ENCODE data around the gene LRRC74B. TPM values are rescaled to one million over a fixed set of nuclear protein-coding genes. Genes with fewer than 3 reads are reported as not detected.
A peak's percentile ranks its signal among the peaks of the same experiment; 100 is the strongest.

Gene LRRC74B
- total RNA-seq, 1 donor from 2014 or later, result not detected

DNA sequence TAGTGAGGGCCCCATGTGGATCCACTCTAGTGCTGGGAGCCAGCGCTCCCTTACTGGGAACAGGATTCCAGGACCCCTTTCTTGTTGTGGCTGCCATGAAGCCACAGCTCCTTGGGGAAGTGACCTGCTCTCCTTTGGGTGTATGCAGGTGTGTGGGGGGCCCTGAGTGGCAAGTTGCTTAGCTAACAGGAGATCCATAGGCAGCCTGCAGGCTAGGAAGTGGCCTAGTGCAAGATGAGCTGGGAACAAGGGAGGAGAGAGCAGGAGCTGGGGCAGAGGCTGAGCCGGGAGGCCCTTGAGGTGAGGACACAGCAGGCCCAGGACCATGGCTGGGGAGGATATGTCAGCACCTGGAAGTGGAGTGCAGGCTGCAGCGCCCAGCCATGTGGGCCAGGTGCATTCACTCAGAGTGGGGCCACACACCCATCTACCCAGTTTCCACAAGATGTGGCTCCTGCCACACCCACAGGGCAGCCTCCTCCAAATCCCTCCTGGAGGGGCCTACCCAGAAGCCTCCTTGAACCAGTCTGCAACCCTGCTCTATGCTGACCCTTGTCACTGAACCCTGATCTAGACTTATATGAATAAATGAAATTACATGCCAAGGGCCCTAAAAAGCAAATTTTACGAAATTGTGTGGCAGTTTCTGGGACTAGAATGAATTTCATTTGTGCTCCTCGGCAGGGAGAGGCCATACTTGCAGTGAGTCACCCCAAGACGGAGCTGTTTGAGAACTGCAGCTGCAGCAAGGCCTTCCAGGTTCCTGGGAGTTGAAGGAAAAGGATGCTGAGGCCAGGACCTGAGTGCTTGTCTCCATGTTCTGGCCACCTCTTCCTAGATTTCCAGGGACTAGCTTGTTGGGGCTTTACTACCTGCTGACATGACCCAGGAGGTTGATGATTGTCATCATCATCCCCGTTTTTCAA lies 47.1 kb upstream of the LRRC74B start:
- DNase-seq, result no peak
- Mint-ChIP-seq H3K36me3 (ENCODE audit: unreplicated experiment) (no peaks in the 10 kb centered on the region), H3K9me3 (ENCODE audit: unreplicated experiment) (peaks cover 16% of the 10 kb centered on the region), H3K27ac (ENCODE audit: unreplicated experiment) (no peak overlapping the region), H3K4me3 (ENCODE audit: unreplicated experiment) (no peak overlapping the region), H3K4me1 (ENCODE audit: low read depth, unreplicated experiment) (peaks cover 1% of the 10 kb centered on the region), H3K27me3 (ENCODE audit: unreplicated experiment) (peaks cover 4% of the 10 kb centered on the region)
- TF ChIP-seq, protein P1, sequence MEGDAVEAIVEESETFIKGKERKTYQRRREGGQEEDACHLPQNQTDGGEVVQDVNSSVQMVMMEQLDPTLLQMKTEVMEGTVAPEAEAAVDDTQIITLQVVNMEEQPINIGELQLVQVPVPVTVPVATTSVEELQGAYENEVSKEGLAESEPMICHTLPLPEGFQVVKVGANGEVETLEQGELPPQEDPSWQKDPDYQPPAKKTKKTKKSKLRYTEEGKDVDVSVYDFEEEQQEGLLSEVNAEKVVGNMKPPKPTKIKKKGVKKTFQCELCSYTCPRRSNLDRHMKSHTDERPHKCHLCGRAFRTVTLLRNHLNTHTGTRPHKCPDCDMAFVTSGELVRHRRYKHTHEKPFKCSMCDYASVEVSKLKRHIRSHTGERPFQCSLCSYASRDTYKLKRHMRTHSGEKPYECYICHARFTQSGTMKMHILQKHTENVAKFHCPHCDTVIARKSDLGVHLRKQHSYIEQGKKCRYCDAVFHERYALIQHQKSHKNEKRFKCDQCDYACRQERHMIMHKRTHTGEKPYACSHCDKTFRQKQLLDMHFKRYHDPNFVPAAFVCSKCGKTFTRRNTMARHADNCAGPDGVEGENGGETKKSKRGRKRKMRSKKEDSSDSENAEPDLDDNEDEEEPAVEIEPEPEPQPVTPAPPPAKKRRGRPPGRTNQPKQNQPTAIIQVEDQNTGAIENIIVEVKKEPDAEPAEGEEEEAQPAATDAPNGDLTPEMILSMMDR (IDR thresholded peaks at IDR 0.05; ENCODE audit: partially characterized antibody, unreplicated experiment), result no peak

DNA sequence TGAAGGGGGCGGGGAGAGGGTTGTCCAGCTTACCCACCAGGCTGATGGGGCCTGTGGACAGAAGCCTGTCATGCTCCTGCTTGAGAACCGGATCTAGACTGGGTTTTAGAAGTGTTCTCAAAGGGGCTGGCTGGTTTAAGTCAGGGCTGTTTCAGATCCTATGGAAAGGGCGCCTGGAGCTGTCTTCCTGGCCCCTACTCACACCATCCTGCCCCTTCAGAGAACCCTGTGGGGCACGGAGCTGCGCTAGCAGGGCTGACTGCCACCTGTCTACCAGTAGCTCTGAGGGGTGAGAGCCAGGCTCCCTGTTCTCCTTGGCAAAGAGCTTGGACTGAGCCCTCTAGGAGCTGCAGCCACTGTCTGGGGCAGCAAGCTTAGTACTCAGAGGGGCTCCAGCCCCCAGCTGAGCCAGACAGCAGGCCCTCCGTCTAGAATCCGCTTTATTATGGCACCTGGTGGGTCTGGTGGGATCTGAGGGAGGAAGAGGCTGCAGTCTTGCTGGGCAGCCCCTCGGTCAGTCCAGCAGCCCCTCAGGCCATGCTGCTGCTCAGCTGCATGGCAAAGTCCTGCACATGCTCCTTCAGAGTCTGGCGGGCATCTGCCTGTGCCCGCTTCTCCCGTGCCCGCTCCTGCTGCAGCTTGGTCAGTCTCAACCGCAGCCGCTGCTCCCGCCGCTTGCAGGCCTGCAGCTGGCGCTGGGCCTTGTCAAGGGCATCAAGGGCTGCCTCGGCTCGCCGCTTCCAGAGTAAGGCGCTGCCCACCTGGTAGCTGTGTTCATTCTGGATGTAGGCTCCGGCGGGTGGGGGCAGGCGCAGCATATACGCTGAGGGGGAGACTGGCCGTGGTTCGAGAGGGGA lies 46.2 kb upstream of the LRRC74B start:
- no peak overlapping the region for H3K4me3 Mint-ChIP-seq (ENCODE audit: unreplicated experiment)

DNA sequence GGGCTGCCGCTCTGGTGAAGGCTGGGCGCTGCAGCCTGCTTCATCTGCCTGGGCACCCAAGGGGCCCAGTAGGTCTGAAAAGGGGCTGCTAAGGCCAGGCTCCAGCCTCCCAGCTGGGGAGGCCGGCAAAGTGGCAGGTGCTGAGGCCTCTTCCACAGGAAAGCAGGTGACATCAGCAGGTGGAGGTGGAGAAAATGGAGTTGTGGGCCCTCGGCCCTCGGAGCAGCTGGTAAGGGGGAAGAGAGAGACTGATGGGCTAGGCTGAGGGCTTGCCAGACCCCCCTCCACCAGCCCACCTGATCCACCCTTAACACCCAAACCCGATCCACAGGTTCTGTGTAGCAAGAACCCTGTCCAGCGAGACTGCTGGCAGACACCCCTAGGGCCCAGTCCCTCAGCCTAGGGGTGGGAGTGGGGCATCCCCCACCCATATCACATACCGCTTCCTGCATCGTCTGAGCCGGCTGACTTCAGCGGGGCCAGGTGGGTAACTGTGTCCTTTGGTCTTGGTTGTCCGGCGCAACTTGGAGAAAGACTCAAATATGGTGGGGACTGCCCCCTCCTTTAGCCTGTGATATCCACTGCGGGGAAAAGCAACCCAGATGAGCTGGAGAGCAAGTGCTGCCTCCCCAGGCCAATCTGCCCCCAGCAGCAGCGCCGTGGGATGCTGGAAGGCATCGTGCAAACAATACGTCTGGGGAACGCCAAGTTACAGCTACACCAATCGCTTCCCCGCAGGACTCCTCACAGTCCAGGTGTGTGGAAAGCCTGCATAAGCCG lies 45.3 kb upstream of the LRRC74B start:
- no peak overlapping the region for H3K27ac Mint-ChIP-seq (ENCODE audit: unreplicated experiment)
- no peak for DNase-seq
- peaks cover 3% of the 10 kb centered on the region for H3K27me3 Mint-ChIP-seq (ENCODE audit: unreplicated experiment)
- H3K4me3 Mint-ChIP-seq (ENCODE audit: unreplicated experiment), result peak overlapping the region; percentile 99
- H3K9me3 Mint-ChIP-seq (ENCODE audit: unreplicated experiment), result peaks cover 14% of the 10 kb centered on the region
- H3K36me3 Mint-ChIP-seq (ENCODE audit: unreplicated experiment), result no peaks in the 10 kb centered on the region
- TF ChIP-seq, protein P1 (IDR thresholded peaks at IDR 0.05; ENCODE audit: partially characterized antibody, unreplicated experiment), result no peak
- peaks cover 1% of the 10 kb centered on the region for H3K4me1 Mint-ChIP-seq (ENCODE audit: low read depth, unreplicated experiment)

More for the DNA sequence above, 46.2 kb upstream of the LRRC74B start:
- Mint-ChIP-seq H3K27ac (ENCODE audit: unreplicated experiment) (no peak overlapping the region), H3K9me3 (ENCODE audit: unreplicated experiment) (peaks cover 16% of the 10 kb centered on the region), H3K4me1 (ENCODE audit: low read depth, unreplicated experiment) (peaks cover 1% of the 10 kb centered on the region), H3K36me3 (ENCODE audit: unreplicated experiment) (no peaks in the 10 kb centered on the region), H3K27me3 (ENCODE audit: unreplicated experiment) (peaks cover 4% of the 10 kb centered on the region)
- DNase-seq, result no peak
- TF ChIP-seq, protein P1 (IDR thresholded peaks at IDR 0.05; ENCODE audit: partially characterized antibody, unreplicated experiment), result no peak

DNA sequence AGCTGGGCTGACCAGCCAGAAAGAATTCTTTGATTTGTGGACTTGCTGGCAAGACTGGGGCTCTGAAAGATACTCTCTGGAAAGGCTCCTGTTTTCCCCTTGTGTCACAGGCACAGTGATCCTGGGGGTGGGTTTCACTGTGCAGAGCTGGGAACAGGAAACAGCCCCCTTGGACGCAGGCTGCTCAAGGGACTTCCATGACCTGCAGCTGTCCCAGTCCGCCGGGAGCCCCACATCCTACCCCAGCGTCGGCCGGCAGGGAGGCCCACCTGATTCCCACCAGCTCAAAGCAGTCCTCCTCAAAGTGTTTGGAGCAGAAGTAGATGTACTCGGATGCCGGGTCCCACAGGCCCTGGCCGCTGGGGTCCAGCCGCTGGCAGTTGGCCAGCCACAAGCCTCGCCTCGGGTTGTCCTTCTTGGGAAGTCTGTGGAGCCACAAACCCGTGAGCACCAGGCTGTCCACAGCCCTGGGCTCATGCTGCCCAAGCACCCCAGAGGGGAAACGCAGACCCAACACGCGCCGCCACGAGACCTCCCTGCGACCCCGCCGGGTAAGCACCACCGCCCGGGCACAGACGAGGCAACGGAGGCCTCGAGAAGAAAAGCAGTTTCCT lies 44.7 kb upstream of the LRRC74B start:
- Mint-ChIP-seq H3K4me3 (ENCODE audit: unreplicated experiment) (peak overlapping the region; percentile 99), H3K9me3 (ENCODE audit: unreplicated experiment) (peaks cover 14% of the 10 kb centered on the region), H3K4me1 (ENCODE audit: low read depth, unreplicated experiment) (peaks cover 1% of the 10 kb centered on the region), H3K27me3 (ENCODE audit: unreplicated experiment) (peaks cover 3% of the 10 kb centered on the region), H3K27ac (ENCODE audit: unreplicated experiment) (peak overlapping the region; percentile 96), H3K36me3 (ENCODE audit: unreplicated experiment) (no peaks in the 10 kb centered on the region)
- TF ChIP-seq, protein P1 (IDR thresholded peaks at IDR 0.05; ENCODE audit: partially characterized antibody, unreplicated experiment), result no peak
- no peak for DNase-seq

All from glutamatergic neuron (in vitro differentiated cells).